HL-60 (cell line): ENCODE measurements around the gene STH.

Source experiments
- DNase-seq, 2 experiments: peaks; one replicate each; pipeline ENCODE4 v3.0.0-alpha.2; 2010 to 2020; ENCODE audit warnings: low read depth in 1 of 2, low spot score in 1 of 2
- H3K27ac ChIP-seq: fragments of 250-450 bp; sonication (Bioruptor Pico); replicated peaks from 2 replicates; pipeline ENCODE4 v1.5.1; 2020; ENCODE audit warnings: mild to moderate bottlenecking, moderate library complexity
- H3K27me3 ChIP-seq: fragments of 250-450 bp; sonication (Bioruptor Pico); 2 replicates; pipeline ENCODE4 v1.5.1; 2021; ENCODE audit warnings: mild to moderate bottlenecking, moderate library complexity; ENCODE audit not compliant: insufficient read depth, poor library complexity, severe bottlenecking
- H3K4me3 ChIP-seq: replicated peaks from 2 replicates; pipeline ENCODE4 v1.5.1; 2011; ENCODE audit warnings: mild to moderate bottlenecking, control low read depth, low read length; ENCODE audit not compliant: insufficient read depth
- CTCF ChIP-seq: IDR thresholded peaks from one replicate; pipeline ENCODE4 v1.5.1; 2011; ENCODE audit warnings: low read length, control low read depth, inconsistent platforms; ENCODE audit not compliant: insufficient read depth
- GABPA ChIP-seq: IDR thresholded peaks from 2 replicates; pipeline ENCODE4 v1.6.1; 2012; ENCODE audit warnings: low read depth
- POLR2AphosphoS5 ChIP-seq: IDR thresholded peaks from 2 replicates; pipeline ENCODE4 v1.6.1; 2012; ENCODE audit warnings: low read depth
- REST ChIP-seq: IDR thresholded peaks from 2 replicates; pipeline ENCODE4 v1.6.1; 2012; ENCODE audit warnings: low read depth; ENCODE audit not compliant: insufficient replicate concordance
- SPI1 ChIP-seq: IDR thresholded peaks from 2 replicates; pipeline ENCODE4 v1.6.1; 2012; ENCODE audit warnings: low read depth, mild to moderate bottlenecking, borderline replicate concordance

The STH gene

GRCh38 chr17:45975640-45976295 is 23.3 kb upstream of the STH start:
- TF ChIP-seq SPI1: no peak
- no peak for TF ChIP-seq GABPA
- TF ChIP-seq REST: no peak
- no peak for TF ChIP-seq CTCF
- TF ChIP-seq POLR2AphosphoS5: no peak
- H3K27ac ChIP-seq: no peak overlapping the region
- H3K4me3 ChIP-seq: no peak overlapping the region
- no peak for DNase-seq
- no peaks in the 10 kb centered on the region for H3K27me3 ChIP-seq

GRCh38 chr17:45976391-45976754 is 22.7 kb upstream of the STH start:
- no peak for DNase-seq
- H3K27ac ChIP-seq: no peak overlapping the region
- no peak for TF ChIP-seq POLR2AphosphoS5
- TF ChIP-seq SPI1: no peak
- TF ChIP-seq GABPA: no peak
- no peak for TF ChIP-seq CTCF
- TF ChIP-seq REST: no peak
- no peak overlapping the region for H3K4me3 ChIP-seq
- no peaks in the 10 kb centered on the region for H3K27me3 ChIP-seq

GRCh38 chr17:45976755-45977505 is 22.1 kb upstream of the STH start:
- no peaks in the 10 kb centered on the region for H3K27me3 ChIP-seq
- H3K4me3 ChIP-seq: no peak overlapping the region

More at GRCh38 chr17:45976755-45977505, 22.1 kb upstream of the STH start:
- DNase-seq: no peak
- H3K27ac ChIP-seq: no peak overlapping the region
- no peak for TF ChIP-seq POLR2AphosphoS5
- no peak for TF ChIP-seq GABPA
- no peak for TF ChIP-seq SPI1
- no peak for TF ChIP-seq REST
- no peak for TF ChIP-seq CTCF
